ENCODE data around the gene TCERG1.

- no peak for TF ChIP-seq EZH2phosphoT487 (IDR thresholded peaks at IDR 0.05; ENCODE audit: borderline replicate concordance)
- TF ChIP-seq CEBPB (IDR thresholded peaks at IDR 0.05; ENCODE audit: low read depth), result no peak
- TF ChIP-seq ATF3 (IDR thresholded peaks at IDR 0.05), result no peak
- TF ChIP-seq YY1 (IDR thresholded peaks at IDR 0.05; ENCODE audit: extremely low read depth, insufficient replicate concordance, low read depth, low read length), result no peak
- no peak for TF ChIP-seq CTCF (IDR thresholded peaks at IDR 0.05 in 2 of 3, conservative IDR thresholded peaks at IDR 0.05 in 1 of 3; ENCODE audit: borderline replicate concordance in 1 of 3, insufficient read depth in 1 of 3, low read depth in 2 of 3, low read length in 2 of 3)
- no peak for TF ChIP-seq EZH2 (IDR thresholded peaks at IDR 0.05)
- TF ChIP-seq POLR2A (IDR thresholded peaks at IDR 0.05; ENCODE audit: borderline replicate concordance, extremely low read depth, insufficient read depth, insufficient read length), result no peak
- no peak for TF ChIP-seq ZBTB33 (IDR thresholded peaks at IDR 0.05; ENCODE audit: extremely low read depth, insufficient replicate concordance, low read length)
- no peak for TF ChIP-seq JUND (IDR thresholded peaks at IDR 0.05)
- no peak for TF ChIP-seq POLR2AphosphoS5 (IDR thresholded peaks at IDR 0.05; ENCODE audit: low read depth, low read length)
- TF ChIP-seq RAD21 (IDR thresholded peaks at IDR 0.05; ENCODE audit: low read depth), result no peak
- TF ChIP-seq REST (IDR thresholded peaks at IDR 0.05; ENCODE audit: low read depth), result no peak
- no peak for TF ChIP-seq ZNF274 (IDR thresholded peaks at IDR 0.05; ENCODE audit: low read depth, low read length)
- TF ChIP-seq SP1 (IDR thresholded peaks at IDR 0.05; ENCODE audit: low read depth), result no peak
Observed at GRCh38 chr5:146560205-146560812, 113.2 kb downstream of the TCERG1 start.

Data from HCT116 (cell line).